Gastroesophageal sphincter (tissue), 4 donors: ENCODE results near the gene PICK1. TPM values are rescaled to one million over a fixed set of nuclear protein-coding genes. Genes with fewer than 3 reads are reported as not detected.

ENCODE experiments used
- ATAC-seq: fragments of 150-250 bp; one replicate; pipeline ENCODE4 v1.9.1; 2016; ENCODE audit warnings: mild to moderate bottlenecking, moderate library complexity
- H3K27ac ChIP-seq, 4 donors: fragments of 200-600 bp; sonication (generic) in 3 of 4; 1 replicate in 3 of 4; 2 replicates in 1 of 4; pipeline ENCODE4 v1.5.1; 2016 to 2019
- H3K27me3 ChIP-seq: fragments of 200-600 bp; sonication (generic); one replicate; pipeline ENCODE4 v1.5.1; 2019
- H3K36me3 ChIP-seq, 2 donors: fragments of 200-600 bp; sonication (generic); one replicate each; pipeline ENCODE4 v1.5.1; 2019; ENCODE audit warnings: control low read depth in 1 of 2
- H3K4me1 ChIP-seq, 3 donors: fragments of 200-600 bp; sonication (generic); 1 replicate in 2 of 3; 2 replicates in 1 of 3; pipeline ENCODE4 v1.5.1; 2016 to 2019; ENCODE audit warnings: control low read depth in 2 of 3
- H3K4me3 ChIP-seq, 2 donors: fragments of 200-600 bp; sonication (generic); one replicate each; pipeline ENCODE4 v1.5.1; 2019; ENCODE audit warnings: mild to moderate bottlenecking in 1 of 2, moderate library complexity in 1 of 2
- H3K9me3 ChIP-seq, 3 donors: fragments of 200-600 bp; sonication (generic); one replicate each; pipeline ENCODE4 v1.5.1; 2017 to 2019; ENCODE audit warnings: control low read depth in 2 of 3
- EP300 ChIP-seq: sonication (generic); formaldehyde crosslinking; IDR thresholded peaks from one replicate; pipeline ENCODE4 v1.6.1; 2017; ENCODE audit warnings: antibody characterized with exemption, mild to moderate bottlenecking
- POLR2A ChIP-seq, 2 donors: fragments of 450-650 bp; IDR thresholded peaks; one replicate each; pipeline ENCODE4 v1.6.1; 2017; ENCODE audit warnings: antibody characterized with exemption in 2 of 2, mild to moderate bottlenecking in 2 of 2, moderate library complexity in 1 of 2
- POLR2AphosphoS5 ChIP-seq: sonication (generic); formaldehyde crosslinking; IDR thresholded peaks from one replicate; pipeline ENCODE4 v1.6.1; 2017; ENCODE audit warnings: antibody characterized with exemption
- WGBS, 2 donors: methylation state at CpG; one replicate each; pipeline ENCODE4 v1.1.5; 2018; ENCODE audit warnings: low coverage in 1 of 2; 5-methylcytosine and 5-hydroxymethylcytosine counted together
- total RNA-seq, 4 donors: library from RNA; depleted of rRNA; stranded (reverse); fragments of >200 nt; gene quantifications; one replicate each; pipeline ENCODE4 v1.1.0, GENCODE V29; 2016
- TF ChIP-seq, protein P1 (sequence below), 4 experiments: fragments of 200-600 bp in 2 of 4; fragments of 450-650 bp in 2 of 4; sonication (generic) in 1 of 4; IDR thresholded peaks; one replicate each; pipeline ENCODE4 v1.5.1; 2017 to 2019; ENCODE audit warnings: antibody characterized with exemption in 4 of 4, mild to moderate bottlenecking in 2 of 4, moderate library complexity in 2 of 4

The PICK1 gene
- total RNA-seq, 4 donors from 2014 or later: 20.3 to 35.3 (median 25.7) TPM

- no peaks in the 10 kb centered on the region for H3K9me3 ChIP-seq
- TF ChIP-seq, protein P1, sequence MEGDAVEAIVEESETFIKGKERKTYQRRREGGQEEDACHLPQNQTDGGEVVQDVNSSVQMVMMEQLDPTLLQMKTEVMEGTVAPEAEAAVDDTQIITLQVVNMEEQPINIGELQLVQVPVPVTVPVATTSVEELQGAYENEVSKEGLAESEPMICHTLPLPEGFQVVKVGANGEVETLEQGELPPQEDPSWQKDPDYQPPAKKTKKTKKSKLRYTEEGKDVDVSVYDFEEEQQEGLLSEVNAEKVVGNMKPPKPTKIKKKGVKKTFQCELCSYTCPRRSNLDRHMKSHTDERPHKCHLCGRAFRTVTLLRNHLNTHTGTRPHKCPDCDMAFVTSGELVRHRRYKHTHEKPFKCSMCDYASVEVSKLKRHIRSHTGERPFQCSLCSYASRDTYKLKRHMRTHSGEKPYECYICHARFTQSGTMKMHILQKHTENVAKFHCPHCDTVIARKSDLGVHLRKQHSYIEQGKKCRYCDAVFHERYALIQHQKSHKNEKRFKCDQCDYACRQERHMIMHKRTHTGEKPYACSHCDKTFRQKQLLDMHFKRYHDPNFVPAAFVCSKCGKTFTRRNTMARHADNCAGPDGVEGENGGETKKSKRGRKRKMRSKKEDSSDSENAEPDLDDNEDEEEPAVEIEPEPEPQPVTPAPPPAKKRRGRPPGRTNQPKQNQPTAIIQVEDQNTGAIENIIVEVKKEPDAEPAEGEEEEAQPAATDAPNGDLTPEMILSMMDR (IDR thresholded peaks at IDR 0.05): no peak
- TF ChIP-seq EP300: no peak
- TF ChIP-seq POLR2A (IDR thresholded peaks at IDR 0.05): no peak
- TF ChIP-seq POLR2AphosphoS5: no peak
- H3K27ac ChIP-seq: no peak overlapping the region
- no peaks in the 10 kb centered on the region for H3K4me1 ChIP-seq
- peaks cover 0 to 29% of the 10 kb centered on the region in 2 donors for H3K36me3 ChIP-seq
- no peaks in the 10 kb centered on the region for H3K27me3 ChIP-seq
- no peak for ATAC-seq
- WGBS, 2 donors: no CpG with 5 or more reads among the region's 28 CpGs
- H3K4me3 ChIP-seq: no peak overlapping the region
Observed at GRCh38 chr22:38120359-38121110, 63.3 kb downstream of the PICK1 start.

DNA sequence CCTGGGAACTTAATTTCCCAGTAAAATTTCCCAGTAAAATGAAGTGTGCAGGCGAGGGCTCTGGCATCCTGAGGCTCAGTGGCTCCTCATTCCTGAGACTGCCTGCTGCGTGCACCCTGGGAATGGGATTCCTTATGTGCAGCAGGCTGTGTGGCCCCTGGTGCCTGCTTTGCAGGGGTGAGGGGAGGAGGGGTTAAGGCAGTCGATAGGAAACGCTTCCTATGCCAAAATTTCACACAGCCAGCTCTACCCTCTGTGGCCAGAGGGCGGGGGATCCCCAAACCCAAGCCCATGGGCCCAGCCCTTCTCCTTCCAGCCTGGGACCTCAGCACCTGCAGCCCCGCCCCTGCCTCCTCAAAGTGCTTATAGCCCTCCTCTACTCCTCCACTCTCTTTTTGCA is 65.4 kb downstream of the PICK1 start:
- no peaks in the 10 kb centered on the region for H3K9me3 ChIP-seq
- 83% methylated on average over 1 of the region's 6 CpGs; no CpG with 5 or more reads in 1 of the 2 donors for WGBS, 2 donors
- no peak for ATAC-seq
- no peak overlapping the region for H3K27ac ChIP-seq
- H3K4me1 ChIP-seq: no peaks in the 10 kb centered on the region
- no peaks in the 10 kb centered on the region for H3K27me3 ChIP-seq
- peaks cover 0 to 43% of the 10 kb centered on the region in 2 donors for H3K36me3 ChIP-seq
- H3K4me3 ChIP-seq: no peak overlapping the region
- TF ChIP-seq POLR2A (IDR thresholded peaks at IDR 0.05) (no peak), EP300 (no peak), POLR2AphosphoS5 (no peak)
- TF ChIP-seq, protein P1 (IDR thresholded peaks at IDR 0.05): no peak

GRCh38 chr22:38124236-38124974 is 67.2 kb downstream of the PICK1 start:
- H3K4me3 ChIP-seq: no peak overlapping the region
- H3K27ac ChIP-seq: no peak overlapping the region
- H3K9me3 ChIP-seq: no peaks in the 10 kb centered on the region
- no peaks in the 10 kb centered on the region for H3K4me1 ChIP-seq
- peaks cover 0 to 55% of the 10 kb centered on the region in 2 donors for H3K36me3 ChIP-seq
- H3K27me3 ChIP-seq: no peaks in the 10 kb centered on the region
- no peak for ATAC-seq
- WGBS, 2 donors: 83 to 91% methylated on average over 1 to 6 of the region's 21 CpGs
- TF ChIP-seq, protein P1 (IDR thresholded peaks at IDR 0.05): no peak
- no peak for TF ChIP-seq POLR2AphosphoS5
- no peak for TF ChIP-seq EP300
- TF ChIP-seq POLR2A (IDR thresholded peaks at IDR 0.05): no peak

DNA sequence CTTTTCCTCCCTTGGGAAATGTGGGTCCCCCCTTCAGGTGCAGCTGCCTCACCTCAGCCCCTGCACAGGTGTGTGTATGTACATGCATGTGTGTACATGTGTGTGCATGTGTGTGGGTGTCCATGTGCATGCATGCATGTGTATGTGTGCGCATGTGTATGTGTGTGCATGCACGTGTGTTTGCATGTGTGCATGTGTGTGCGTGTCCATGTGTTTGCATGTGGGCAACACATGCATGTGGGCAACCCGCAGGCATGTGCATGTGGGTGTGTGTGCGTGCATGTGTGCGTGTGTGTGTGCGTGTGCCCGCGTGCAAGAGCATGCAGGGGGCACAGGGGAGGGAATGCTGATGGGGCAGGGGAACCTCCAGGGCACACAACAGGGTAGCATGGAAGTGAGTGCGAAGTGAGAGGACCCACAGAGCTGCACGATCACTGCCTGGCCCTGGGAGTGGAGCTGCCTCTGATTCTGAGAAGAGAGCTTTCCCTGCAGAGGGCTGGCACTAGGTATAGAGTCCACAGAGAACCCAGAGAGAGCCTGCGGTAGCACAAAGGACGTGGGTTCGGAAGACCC is 67.9 kb downstream of the PICK1 start:
- WGBS, 2 donors: 86 to 92% methylated on average over 4 to 8 of the region's 14 CpGs
- Histone ChIP-seq H3K9me3 (no peaks in the 10 kb centered on the region), H3K4me1 (no peaks in the 10 kb centered on the region), H3K4me3 (no peak overlapping the region), H3K36me3 (peaks cover 0 to 61% of the 10 kb centered on the region in 2 donors), H3K27me3 (no peaks in the 10 kb centered on the region), H3K27ac (no peak overlapping the region)
- no peak for TF ChIP-seq EP300
- TF ChIP-seq POLR2AphosphoS5: no peak
- TF ChIP-seq, protein P1 (IDR thresholded peaks at IDR 0.05): no peak
- no peak for TF ChIP-seq POLR2A (IDR thresholded peaks at IDR 0.05)
- no peak for ATAC-seq

Other genes starting within 250 kb of the PICK1 start
- 10 to 100 TPM in 3 of 4 donors, 1 to 10 TPM in 1; 8.0 to 21.0 (median 15.7) TPM for gene GCAT, start 249.5 kb upstream of the PICK1 start, total RNA-seq
- not detected for gene GALR3, start 234.0 kb upstream of the PICK1 start, total RNA-seq
- gene ANKRD54, start 213.1 kb upstream of the PICK1 start, total RNA-seq: 10 to 100 TPM; 21.3 to 66.6 (median 40.9) TPM
- 100 to 1,000 TPM; 336 to 538 (median 412) TPM for gene EIF3L, start 208.0 kb upstream of the PICK1 start, total RNA-seq
- 100 to 1,000 TPM in 1 of 4 donors, 10 to 100 TPM in 3; 46.9 to 132 (median 48.1) TPM for gene MICALL1, start 151.1 kb upstream of the PICK1 start, total RNA-seq
- gene C22orf23, start 103.8 kb upstream of the PICK1 start, total RNA-seq: under 1 TPM in 2 of 4 donors, not detected in 2; 0.31 to 0.40 TPM
- 10 to 100 TPM; 41.4 to 79.5 (median 72.0) TPM for gene POLR2F, start 103.7 kb upstream of the PICK1 start, total RNA-seq
- gene SOX10, start 72.8 kb upstream of the PICK1 start, total RNA-seq: 10 to 100 TPM in 1 of 4 donors, 1 to 10 TPM in 3; 6.9 to 16.0 (median 9.2) TPM
- gene SLC16A8, start 26.8 kb downstream of the PICK1 start, total RNA-seq: not detected
- gene BAIAP2L2, start 53.3 kb downstream of the PICK1 start, total RNA-seq: under 1 TPM in 1 of 4 donors, not detected in 3; 0.58 TPM
- 10 to 100 TPM in 3 of 4 donors, 1 to 10 TPM in 1; 4.4 to 30.5 (median 22.0) TPM for gene PLA2G6, start 124.4 kb downstream of the PICK1 start, total RNA-seq
- 10 to 100 TPM; 21.2 to 93.7 (median 51.2) TPM for gene MAFF, start 144.6 kb downstream of the PICK1 start, total RNA-seq
- 100 to 1,000 TPM in 1 of 4 donors, 10 to 100 TPM in 3; 52.0 to 108 (median 64.9) TPM for gene TMEM184B, start 215.6 kb downstream of the PICK1 start, total RNA-seq